Peyer's patch (tissue), 4 donors: ENCODE results near the gene PTGR1.

ENCODE experiments used
- POLR2A ChIP-seq, 2 donors: fragments of 450-650 bp; IDR thresholded peaks; one replicate each; pipeline ENCODE4 v1.5.1; 2017; ENCODE audit warnings: antibody characterized with exemption in 2 of 2, mild to moderate bottlenecking in 2 of 2, moderate library complexity in 2 of 2
- TF ChIP-seq, protein P1 (sequence below), 6 experiments: fragments of 450-650 bp in 4 of 6; fragments of 200-600 bp in 2 of 6; sonication (generic) in 1 of 6; IDR thresholded peaks; one replicate each; pipeline ENCODE4 v1.5.1; 2017 to 2019; ENCODE audit warnings: antibody characterized with exemption in 6 of 6, mild to moderate bottlenecking in 3 of 6, moderate library complexity in 1 of 6

- TF ChIP-seq POLR2A (IDR thresholded peaks at IDR 0.05): no peak
- TF ChIP-seq, protein P1, sequence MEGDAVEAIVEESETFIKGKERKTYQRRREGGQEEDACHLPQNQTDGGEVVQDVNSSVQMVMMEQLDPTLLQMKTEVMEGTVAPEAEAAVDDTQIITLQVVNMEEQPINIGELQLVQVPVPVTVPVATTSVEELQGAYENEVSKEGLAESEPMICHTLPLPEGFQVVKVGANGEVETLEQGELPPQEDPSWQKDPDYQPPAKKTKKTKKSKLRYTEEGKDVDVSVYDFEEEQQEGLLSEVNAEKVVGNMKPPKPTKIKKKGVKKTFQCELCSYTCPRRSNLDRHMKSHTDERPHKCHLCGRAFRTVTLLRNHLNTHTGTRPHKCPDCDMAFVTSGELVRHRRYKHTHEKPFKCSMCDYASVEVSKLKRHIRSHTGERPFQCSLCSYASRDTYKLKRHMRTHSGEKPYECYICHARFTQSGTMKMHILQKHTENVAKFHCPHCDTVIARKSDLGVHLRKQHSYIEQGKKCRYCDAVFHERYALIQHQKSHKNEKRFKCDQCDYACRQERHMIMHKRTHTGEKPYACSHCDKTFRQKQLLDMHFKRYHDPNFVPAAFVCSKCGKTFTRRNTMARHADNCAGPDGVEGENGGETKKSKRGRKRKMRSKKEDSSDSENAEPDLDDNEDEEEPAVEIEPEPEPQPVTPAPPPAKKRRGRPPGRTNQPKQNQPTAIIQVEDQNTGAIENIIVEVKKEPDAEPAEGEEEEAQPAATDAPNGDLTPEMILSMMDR (IDR thresholded peaks at IDR 0.05): no peak
Measured at GRCh38 chr9:111630182-111630963, 30.9 kb upstream of the PTGR1 start.
